Measurements from ENCODE around the gene CD6.

Gene CD6

GRCh38 chr11:61046833-61047232, 75.4 kb downstream of the CD6 start:
- peaks cover 2% of the 10 kb centered on the region; the same call in 1 of the 2 replicates for H3F3A ChIP-seq (ENCODE audit: control insufficient read depth, insufficient read depth)
- H3K4me1 ChIP-seq (ENCODE audit: control insufficient read depth, low read length) = peaks cover 28% of the 10 kb centered on the region

GRCh38 chr11:61048368-61049062, 77.0 kb downstream of the CD6 start:
- Histone ChIP-seq H3K4me3 (ENCODE audit: low read length) (no peak overlapping the region), H3K9me2 (replicated peaks; ENCODE audit: control insufficient read depth, low read length) (no peaks in the 10 kb centered on the region)

More at GRCh38 chr11:61046833-61047232, 75.4 kb downstream of the CD6 start:
- Histone ChIP-seq H3K79me2 (ENCODE audit: control insufficient read depth, low read length) (no peaks in the 10 kb centered on the region), H3K36me3 (ENCODE audit: control insufficient read depth, low read length) (no peaks in the 10 kb centered on the region), H3K4me2 (ENCODE audit: low read length) (no peak overlapping the region), H3K27me3 (ENCODE audit: control insufficient read depth, low read length) (no peaks in the 10 kb centered on the region), H3K9me3 (ENCODE audit: control insufficient read depth, insufficient read depth, low read length) (no peaks in the 10 kb centered on the region), H3K4me3 (ENCODE audit: low read length) (no peak overlapping the region), H4K20me1 (ENCODE audit: control insufficient read depth, insufficient read depth, low read depth, low read length) (no peaks in the 10 kb centered on the region), H3K9me2 (replicated peaks; ENCODE audit: control insufficient read depth, low read length) (no peaks in the 10 kb centered on the region), H3K27ac (ENCODE audit: low read depth, low read length) (no peak overlapping the region)
- no peak for TF ChIP-seq EZH2phosphoT487 (IDR thresholded peaks at IDR 0.05; ENCODE audit: borderline replicate concordance, low read length)
- no peak for TF ChIP-seq CTCF (IDR thresholded peaks at IDR 0.05; ENCODE audit: low read depth, low read length, poor library complexity, severe bottlenecking)

GRCh38 chr11:61049063-61049377, 77.5 kb downstream of the CD6 start:
- H3F3A ChIP-seq (ENCODE audit: control insufficient read depth, insufficient read depth) = 0 out of 2 replicates have a peak, but pooled peaks cover 2% of the 10 kb centered on the region
- no peaks in the 10 kb centered on the region for H3K27me3 ChIP-seq (ENCODE audit: control insufficient read depth, low read length)
- H3K9me2 ChIP-seq (replicated peaks; ENCODE audit: control insufficient read depth, low read length) = no peaks in the 10 kb centered on the region
- H3K27ac ChIP-seq (ENCODE audit: low read depth, low read length) = no peak overlapping the region
- H3K9me3 ChIP-seq (ENCODE audit: control insufficient read depth, insufficient read depth, low read length) = no peaks in the 10 kb centered on the region
- H3K36me3 ChIP-seq (ENCODE audit: control insufficient read depth, low read length) = no peaks in the 10 kb centered on the region
- no peaks in the 10 kb centered on the region for H3K79me2 ChIP-seq (ENCODE audit: control insufficient read depth, low read length)
- H3K4me3 ChIP-seq (ENCODE audit: low read length) = no peak overlapping the region
- H4K20me1 ChIP-seq (ENCODE audit: control insufficient read depth, insufficient read depth, low read depth, low read length) = no peaks in the 10 kb centered on the region
- no peak overlapping the region for H3K4me2 ChIP-seq (ENCODE audit: low read length)
- no peak for TF ChIP-seq EZH2phosphoT487 (IDR thresholded peaks at IDR 0.05; ENCODE audit: borderline replicate concordance, low read length)
- TF ChIP-seq CTCF (IDR thresholded peaks at IDR 0.05; ENCODE audit: low read depth, low read length, poor library complexity, severe bottlenecking) = no peak
- H3K4me1 ChIP-seq (ENCODE audit: control insufficient read depth, low read length) = peaks cover 18% of the 10 kb centered on the region

More at GRCh38 chr11:61048368-61049062, 77.0 kb downstream of the CD6 start:
- no peaks in the 10 kb centered on the region for H4K20me1 ChIP-seq (ENCODE audit: control insufficient read depth, insufficient read depth, low read depth, low read length)
- no peaks in the 10 kb centered on the region for H3K9me3 ChIP-seq (ENCODE audit: control insufficient read depth, insufficient read depth, low read length)
- H3K79me2 ChIP-seq (ENCODE audit: control insufficient read depth, low read length) = no peaks in the 10 kb centered on the region
- TF ChIP-seq EZH2phosphoT487 (IDR thresholded peaks at IDR 0.05; ENCODE audit: borderline replicate concordance, low read length) = no peak
- no peak for TF ChIP-seq CTCF (IDR thresholded peaks at IDR 0.05; ENCODE audit: low read depth, low read length, poor library complexity, severe bottlenecking)
- peaks cover 19% of the 10 kb centered on the region for H3K4me1 ChIP-seq (ENCODE audit: control insufficient read depth, low read length)
- no peak overlapping the region for H3K4me2 ChIP-seq (ENCODE audit: low read length)
- H3K27me3 ChIP-seq (ENCODE audit: control insufficient read depth, low read length) = no peaks in the 10 kb centered on the region
- 0 out of 2 replicates have a peak, but pooled peaks cover 2% of the 10 kb centered on the region for H3F3A ChIP-seq (ENCODE audit: control insufficient read depth, insufficient read depth)
- no peak overlapping the region for H3K27ac ChIP-seq (ENCODE audit: low read depth, low read length)
- H3K36me3 ChIP-seq (ENCODE audit: control insufficient read depth, low read length) = no peaks in the 10 kb centered on the region
